ENCODE results near the gene HGF. TPM values are rescaled to one million over a fixed set of nuclear protein-coding genes. Genes with fewer than 3 reads are reported as not detected.

The HGF gene
- total and polyA plus RNA-seq, 2 of the 8 experiments (the other 6 are each of a cell fraction or from before 2014, with no cell fraction given) = 0.05 to 0.60 TPM

- H3K4me3 ChIP-seq (ENCODE audit: extremely low read depth in 1 of 4, insufficient read depth in 2 of 4, low read depth in 3 of 4, low read length in 4 of 4) = no peak overlapping the region
- WGBS, 2 experiments (ENCODE audit: extremely low coverage in 1 of 2, insufficient coverage in 1 of 2, insufficient read length in 1 of 2, insufficient replicate concordance in 2 of 2, low coverage in 1 of 2, low lambda C conversion rate in 2 of 2, missing lambda C conversion rate in 1 of 2) = 80% methylated on average over 2 of the region's 2 CpGs; no CpG with 5 or more reads in 1 of the 2 experiments
- no peaks in the 10 kb centered on the region for H4K20me1 ChIP-seq (replicated peaks in 1 of 2; ENCODE audit: control insufficient read depth in 1 of 2, insufficient read depth in 2 of 2, low read length in 2 of 2)
- no peak overlapping the region for H2BK20ac ChIP-seq (ENCODE audit: low read length)
- H2AK5ac ChIP-seq (ENCODE audit: low read depth, low read length) = no peak overlapping the region
- H3K4me2 ChIP-seq (ENCODE audit: insufficient read depth in 1 of 2, low read depth in 2 of 2, low read length in 2 of 2) = no peak overlapping the region
- no peaks in the 10 kb centered on the region for H3K79me2 ChIP-seq (ENCODE audit: control insufficient read depth in 1 of 2, insufficient read depth in 2 of 2, low read length in 2 of 2)
- H3K4ac ChIP-seq (replicated peaks; ENCODE audit: insufficient read length, low read depth, low read length) = no peak overlapping the region
- FAIRE-seq = no peak
- H3K9ac ChIP-seq (replicated peaks in 1 of 4; ENCODE audit: extremely low read depth in 1 of 4, low read depth in 3 of 4, low read length in 3 of 4) = no peak overlapping the region
- H4K91ac ChIP-seq (replicated peaks; ENCODE audit: insufficient read length, low read length) = no peak overlapping the region
- no peak overlapping the region for H3K18ac ChIP-seq (ENCODE audit: extremely low read depth, low read length)
- no peak overlapping the region for H4K5ac ChIP-seq (ENCODE audit: insufficient read length, low read depth, low read length)
- H3K9me3 ChIP-seq (ENCODE audit: insufficient read depth in 2 of 2, low read depth in 1 of 2, low read length in 1 of 2) = no peaks in the 10 kb centered on the region
- no peak overlapping the region for H4K8ac ChIP-seq (ENCODE audit: extremely low read depth, insufficient read depth, low read length)
- no peak overlapping the region for H3K23ac ChIP-seq (ENCODE audit: insufficient read length)
- POLR2A ChIA-PET (ENCODE audit: partially characterized antibody) = no interaction called here
- no peak overlapping the region for H3K27ac ChIP-seq (ENCODE audit: low read depth, low read length)
- H3K79me1 ChIP-seq (ENCODE audit: low read depth, low read length) = no peaks in the 10 kb centered on the region
- no peaks in the 10 kb centered on the region; a peak in 1 of 7 replicates for H3K4me1 ChIP-seq (replicated peaks in 1 of 4; ENCODE audit: control insufficient read depth in 3 of 4, insufficient read depth in 4 of 4, low read length in 3 of 4)
- no peak overlapping the region for H2BK15ac ChIP-seq (ENCODE audit: low read length)
- no peak for DNase-seq (ENCODE audit: low read depth in 1 of 2, low spot score in 2 of 2)
- no peak overlapping the region for H2BK120ac ChIP-seq (replicated peaks; ENCODE audit: low read depth, low read length)
- H3K36me3 ChIP-seq (ENCODE audit: control insufficient read depth in 2 of 4, insufficient read depth in 4 of 4, low read length in 3 of 4) = no peaks in the 10 kb centered on the region
- CTCF ChIA-PET (ENCODE audit: partially characterized antibody) = interaction anchor here (1.0 to 1.4 kb wide), 4 partner anchors 19 to 278 kb away, joined by 3 to 6 read pairs (median 3); no protein-coding TSS in a partner anchor
- H3K56ac ChIP-seq (replicated peaks; ENCODE audit: insufficient read length, low read depth, low read length) = no peak overlapping the region
- H2BK12ac ChIP-seq (ENCODE audit: low read depth, low read length) = no peak overlapping the region
- H3K14ac ChIP-seq (ENCODE audit: insufficient read length) = no peak overlapping the region
- H2AFZ ChIP-seq (ENCODE audit: low read length) = no peak overlapping the region
- no peaks in the 10 kb centered on the region for H3K27me3 ChIP-seq (replicated peaks in 1 of 4; ENCODE audit: control insufficient read depth in 3 of 4, extremely low read depth in 1 of 4, insufficient read depth in 3 of 4, low read length in 3 of 4)
- no peaks in the 10 kb centered on the region for H3K23me2 ChIP-seq (ENCODE audit: low read depth, low read length)
- H2BK5ac ChIP-seq (ENCODE audit: low read depth, low read length) = no peak overlapping the region
- TF ChIP-seq CHD2 (IDR thresholded peaks at IDR 0.05; ENCODE audit: low read length) (no peak), NANOG (IDR thresholded peaks at IDR 0.05; ENCODE audit: insufficient read depth, low read depth, low read length, poor library complexity, severe bottlenecking) (no peak), CBX5 (IDR thresholded peaks at IDR 0.05; ENCODE audit: low read depth, low read length) (no peak), POLR2A (IDR thresholded peaks at IDR 0.05; ENCODE audit: control extremely low read depth in 1 of 2, low read depth in 2 of 2, low read length in 2 of 2) (no peak), YY1 (IDR thresholded peaks at IDR 0.05; ENCODE audit: low read depth, low read length) (no peak), SP4 (IDR thresholded peaks at IDR 0.05; ENCODE audit: low read length) (no peak), GTF2F1 (IDR thresholded peaks at IDR 0.05; ENCODE audit: borderline replicate concordance, low read depth, low read length) (no peak), CTBP2 (IDR thresholded peaks at IDR 0.05; ENCODE audit: borderline replicate concordance, insufficient read depth, insufficient read length, low read length) (no peak), TAF7 (optimal IDR thresholded peaks at IDR 0.05; ENCODE audit: borderline replicate concordance, low read depth, low read length) (no peak), ATF3 (IDR thresholded peaks at IDR 0.05; ENCODE audit: insufficient read depth, low read depth, low read length) (no peak), JUND (IDR thresholded peaks at IDR 0.05; ENCODE audit: low read length) (no peak), RAD21 (IDR thresholded peaks at IDR 0.05 in 1 of 2, conservative IDR thresholded peaks at IDR 0.05 in 1 of 2; ENCODE audit: low read depth in 2 of 2, low read length in 2 of 2) (no peak)
These were observed 5.7 kb upstream of the HGF start for GRCh38 chr7:81775560-81775959.
